ENCODE data around the gene CHST8.

- TF ChIP-seq REST (IDR thresholded peaks at IDR 0.05; ENCODE audit: insufficient read depth in 1 of 2, low read depth in 2 of 2, low read length in 2 of 2) (no peak), POLR2AphosphoS5 (IDR thresholded peaks at IDR 0.05; ENCODE audit: low read depth, low read length) (no peak), FOXP2 (optimal IDR thresholded peaks at IDR 0.05; ENCODE audit: borderline replicate concordance, extremely low read depth, extremely low read length, insufficient read depth) (no peak)
Observed at GRCh38 chr19:33805840-33806433, 184.2 kb downstream of the CHST8 start.
